GM23338 (cell line): ENCODE data around the gene ANTXR1. TPM values are rescaled to one million over a fixed set of nuclear protein-coding genes. Genes with fewer than 3 reads are reported as not detected.

ENCODE experiments used
- ATAC-seq: fragments of 200-7000 bp; cut with Tn5 transposase; 3 replicates; pipeline ENCODE4 v1.9.1; 2020
- DNase-seq: peaks from one replicate; pipeline ENCODE4 v3.0.0-alpha.2; 2015; ENCODE audit warnings: low spot score
- H2AFZ ChIP-seq: fragments of 200-600 bp; sonication (generic); 2 replicates; pipeline ENCODE4 v1.8.0; 2016; ENCODE audit warnings: antibody characterized with exemption, mild to moderate bottlenecking, moderate library complexity
- H3F3A ChIP-seq: fragments of 200-600 bp; sonication (generic); replicated peaks from 2 replicates; pipeline ENCODE4 v1.8.0; 2017; ENCODE audit warnings: antibody characterized with exemption, mixed run types, low read depth
- H3K27ac ChIP-seq: fragments of 200-600 bp; sonication (generic); 2 replicates; pipeline ENCODE4 v1.6.1; 2016; ENCODE audit warnings: low read depth
- H3K27me3 ChIP-seq: fragments of 200-600 bp; sonication (generic); 2 replicates; pipeline ENCODE4 v1.8.0; 2016; ENCODE audit warnings: mild to moderate bottlenecking, mixed run types, moderate library complexity; ENCODE audit not compliant: insufficient read depth
- H3K36me3 ChIP-seq: fragments of 200-600 bp; sonication (generic); 2 replicates; pipeline ENCODE4 v1.8.0; 2016; ENCODE audit warnings: mild to moderate bottlenecking; ENCODE audit not compliant: insufficient read depth
- H3K4me1 ChIP-seq: fragments of 200-600 bp; sonication (generic); 2 replicates; pipeline ENCODE4 v1.8.0; 2016; ENCODE audit warnings: mild to moderate bottlenecking, moderate library complexity; ENCODE audit not compliant: insufficient read depth
- H3K4me2 ChIP-seq: fragments of 200-600 bp; sonication (generic); 2 replicates; pipeline ENCODE4 v1.7.1; 2017; ENCODE audit warnings: mixed run types
- H3K4me3 ChIP-seq: fragments of 200-600 bp; sonication (generic); 2 replicates; pipeline ENCODE4 v1.6.1; 2016; ENCODE audit warnings: mixed run types
- H3K79me2 ChIP-seq: fragments of 200-600 bp; sonication (generic); replicated peaks from 2 replicates; pipeline ENCODE4 v1.8.0; 2017; ENCODE audit warnings: mild to moderate bottlenecking; ENCODE audit not compliant: insufficient read depth
- H3K9me2 ChIP-seq: fragments of 200-600 bp; sonication (generic); 2 replicates; pipeline ENCODE4 v1.8.0; 2017; ENCODE audit not compliant: insufficient read depth
- H4K20me1 ChIP-seq: fragments of 200-600 bp; sonication (generic); replicated peaks from 2 replicates; pipeline ENCODE4 v1.8.0; 2017; ENCODE audit warnings: mild to moderate bottlenecking; ENCODE audit not compliant: insufficient read depth
- H3K27ac Mint-ChIP-seq: 2 replicates; pipeline ENCODE4 v1.8.0; 2020; ENCODE audit warnings: inconsistent platforms, mild to moderate bottlenecking, moderate library complexity, mixed read lengths
- H3K27me3 Mint-ChIP-seq: 3 replicates; pipeline ENCODE4 v1.8.0; 2022; ENCODE audit warnings: low read depth, mild to moderate bottlenecking, moderate library complexity, mixed read lengths, inconsistent platforms; ENCODE audit not compliant: insufficient read depth, poor library complexity
- H3K36me3 Mint-ChIP-seq: 3 replicates; pipeline ENCODE4 v1.8.0; 2021; ENCODE audit warnings: low read depth, mild to moderate bottlenecking, inconsistent platforms, moderate library complexity, mixed read lengths
- H3K4me1 Mint-ChIP-seq: 3 replicates; pipeline ENCODE4 v1.8.0; 2020; ENCODE audit warnings: mild to moderate bottlenecking, inconsistent platforms, mixed read lengths
- H3K4me3 Mint-ChIP-seq: 3 replicates; pipeline ENCODE4 v1.8.0; 2021; ENCODE audit warnings: moderate library complexity, mild to moderate bottlenecking, inconsistent platforms, mixed read lengths
- H3K9me3 Mint-ChIP-seq: 3 replicates; pipeline ENCODE4 v1.8.0; 2020; ENCODE audit warnings: moderate library complexity, mild to moderate bottlenecking, inconsistent platforms, mixed read lengths
- CREB1 ChIP-seq: fragments of 250-450 bp; sonication (Bioruptor Pico); IDR thresholded peaks from 2 replicates; pipeline ENCODE4 v1.5.0; 2020; ENCODE audit warnings: low read depth, mild to moderate bottlenecking, moderate library complexity
- EZH2 ChIP-seq: fragments of 200-600 bp; sonication (generic); IDR thresholded peaks from one replicate; pipeline ENCODE4 v1.8.0; 2017; ENCODE audit warnings: antibody characterized with exemption, mild to moderate bottlenecking, low read depth; ENCODE audit not compliant: unreplicated experiment
- EZH2phosphoT487 ChIP-seq: fragments of 200-600 bp; sonication (generic); IDR thresholded peaks from one replicate; pipeline ENCODE4 v1.8.1; 2018; ENCODE audit warnings: antibody characterized with exemption; ENCODE audit not compliant: unreplicated experiment
- JUNB ChIP-seq: IDR thresholded peaks from one replicate; pipeline ENCODE4 v1.6.1; 2016; ENCODE audit warnings: antibody characterized with exemption; ENCODE audit not compliant: unreplicated experiment
- NANOG ChIP-seq: IDR thresholded peaks from 2 replicates; pipeline ENCODE4 v1.6.1; 2016; ENCODE audit warnings: antibody characterized with exemption, borderline replicate concordance
- POLR2AphosphoS5 ChIP-seq: IDR thresholded peaks from 2 replicates; pipeline ENCODE4 v1.6.1; 2016; ENCODE audit warnings: antibody characterized with exemption, low read depth
- STAT1 ChIP-seq: IDR thresholded peaks from one replicate; pipeline ENCODE4 v1.6.1; 2016; ENCODE audit warnings: antibody characterized with exemption; ENCODE audit not compliant: unreplicated experiment
- ZNF114 ChIP-seq: fragments of 250-450 bp; sonication (Bioruptor Pico); IDR thresholded peaks from 2 replicates; pipeline ENCODE4 v1.5.0; 2020; ENCODE audit warnings: mild to moderate bottlenecking, moderate library complexity
- polyA plus RNA-seq: library from polyadenylated mRNA; unstranded; fragments of >200 nt; fragmentation: Nextera tagmentation; extraction: Ambion mirVana; gene quantifications from 2 replicates; pipeline ENCODE4 v1.2.1, GENCODE V29; 2016
- total RNA-seq: library from RNA; depleted of rRNA; stranded (reverse); fragments of >200 nt; shearing (Covaris generic); gene quantifications from 2 replicates; pipeline ENCODE4 v1.2.3, GENCODE V29; 2014
- TF ChIP-seq, protein P1 (sequence below): IDR thresholded peaks from one replicate; pipeline ENCODE4 v1.6.1; 2018; ENCODE audit warnings: antibody characterized with exemption; ENCODE audit not compliant: unreplicated experiment
- TF ChIP-seq, protein P2 (sequence below): IDR thresholded peaks from 2 replicates; pipeline ENCODE4 v1.6.1; 2016; ENCODE audit warnings: antibody characterized with exemption
- TF ChIP-seq, protein P3 (sequence below): fragments of 250-450 bp; sonication (Bioruptor Pico); IDR thresholded peaks from 2 replicates; pipeline ENCODE4 v1.5.0; 2020; ENCODE audit warnings: mild to moderate bottlenecking, moderate library complexity

The ANTXR1 gene
- total and polyA plus RNA-seq, 2 experiments from 2014 or later, result 16.1 to 23.1 TPM

DNA sequence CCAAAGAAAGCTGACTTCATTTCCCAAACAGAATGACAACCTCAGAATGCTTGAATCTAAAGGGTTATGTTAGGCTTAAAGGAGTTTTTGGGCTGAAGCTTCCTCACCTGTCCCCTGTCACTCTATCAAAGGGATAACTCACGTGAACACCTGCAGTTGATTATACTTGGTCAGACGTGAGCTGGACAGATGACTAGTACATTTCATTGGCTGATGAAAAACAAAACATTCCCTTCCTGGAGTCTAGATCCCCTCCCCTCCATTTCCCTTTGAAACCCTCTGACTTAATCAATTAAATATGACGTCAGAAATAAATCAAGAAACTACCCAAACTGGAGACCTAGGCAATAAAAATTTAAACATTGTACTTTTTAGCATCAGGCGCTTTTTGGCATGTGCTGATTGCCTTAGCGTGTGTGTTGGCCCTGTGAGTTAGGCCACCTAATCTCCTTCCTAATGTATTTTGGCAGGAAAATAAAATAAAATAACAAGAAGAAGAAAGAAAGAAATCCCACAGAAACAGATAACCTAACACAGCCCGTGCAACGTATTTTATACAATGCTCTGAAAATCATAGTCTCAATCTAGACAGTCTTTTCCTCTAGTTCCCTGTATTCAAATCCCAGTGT lies 159.0 kb downstream of the ANTXR1 start:
- no peaks in the 10 kb centered on the region for H3K27me3 ChIP-seq
- TF ChIP-seq, protein P1, sequence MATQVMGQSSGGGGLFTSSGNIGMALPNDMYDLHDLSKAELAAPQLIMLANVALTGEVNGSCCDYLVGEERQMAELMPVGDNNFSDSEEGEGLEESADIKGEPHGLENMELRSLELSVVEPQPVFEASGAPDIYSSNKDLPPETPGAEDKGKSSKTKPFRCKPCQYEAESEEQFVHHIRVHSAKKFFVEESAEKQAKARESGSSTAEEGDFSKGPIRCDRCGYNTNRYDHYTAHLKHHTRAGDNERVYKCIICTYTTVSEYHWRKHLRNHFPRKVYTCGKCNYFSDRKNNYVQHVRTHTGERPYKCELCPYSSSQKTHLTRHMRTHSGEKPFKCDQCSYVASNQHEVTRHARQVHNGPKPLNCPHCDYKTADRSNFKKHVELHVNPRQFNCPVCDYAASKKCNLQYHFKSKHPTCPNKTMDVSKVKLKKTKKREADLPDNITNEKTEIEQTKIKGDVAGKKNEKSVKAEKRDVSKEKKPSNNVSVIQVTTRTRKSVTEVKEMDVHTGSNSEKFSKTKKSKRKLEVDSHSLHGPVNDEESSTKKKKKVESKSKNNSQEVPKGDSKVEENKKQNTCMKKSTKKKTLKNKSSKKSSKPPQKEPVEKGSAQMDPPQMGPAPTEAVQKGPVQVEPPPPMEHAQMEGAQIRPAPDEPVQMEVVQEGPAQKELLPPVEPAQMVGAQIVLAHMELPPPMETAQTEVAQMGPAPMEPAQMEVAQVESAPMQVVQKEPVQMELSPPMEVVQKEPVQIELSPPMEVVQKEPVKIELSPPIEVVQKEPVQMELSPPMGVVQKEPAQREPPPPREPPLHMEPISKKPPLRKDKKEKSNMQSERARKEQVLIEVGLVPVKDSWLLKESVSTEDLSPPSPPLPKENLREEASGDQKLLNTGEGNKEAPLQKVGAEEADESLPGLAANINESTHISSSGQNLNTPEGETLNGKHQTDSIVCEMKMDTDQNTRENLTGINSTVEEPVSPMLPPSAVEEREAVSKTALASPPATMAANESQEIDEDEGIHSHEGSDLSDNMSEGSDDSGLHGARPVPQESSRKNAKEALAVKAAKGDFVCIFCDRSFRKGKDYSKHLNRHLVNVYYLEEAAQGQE, result no peak
- TF ChIP-seq STAT1 (no peak), POLR2AphosphoS5 (no peak), ZNF114 (CRISPR knock-in tag) (no peak), JUNB (no peak), NANOG (no peak), EZH2phosphoT487 (no peak), CREB1 (CRISPR knock-in tag) (no peak)
- TF ChIP-seq, protein P2, sequence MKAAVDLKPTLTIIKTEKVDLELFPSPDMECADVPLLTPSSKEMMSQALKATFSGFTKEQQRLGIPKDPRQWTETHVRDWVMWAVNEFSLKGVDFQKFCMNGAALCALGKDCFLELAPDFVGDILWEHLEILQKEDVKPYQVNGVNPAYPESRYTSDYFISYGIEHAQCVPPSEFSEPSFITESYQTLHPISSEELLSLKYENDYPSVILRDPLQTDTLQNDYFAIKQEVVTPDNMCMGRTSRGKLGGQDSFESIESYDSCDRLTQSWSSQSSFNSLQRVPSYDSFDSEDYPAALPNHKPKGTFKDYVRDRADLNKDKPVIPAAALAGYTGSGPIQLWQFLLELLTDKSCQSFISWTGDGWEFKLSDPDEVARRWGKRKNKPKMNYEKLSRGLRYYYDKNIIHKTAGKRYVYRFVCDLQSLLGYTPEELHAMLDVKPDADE, result no peak
- Mint-ChIP-seq H3K9me3 (no peaks in the 10 kb centered on the region), H3K4me3 (no peak overlapping the region), H3K4me1 (peaks cover 17% of the 10 kb centered on the region), H3K36me3 (peaks cover under 1% of the 10 kb centered on the region; the same call in 1 of the 3 replicates), H3K27ac (no peak overlapping the region), H3K27me3 (peaks cover 1% of the 10 kb centered on the region)
- H3F3A ChIP-seq, result no peaks in the 10 kb centered on the region
- no peak overlapping the region for H2AFZ ChIP-seq
- peaks cover 3% of the 10 kb centered on the region; the same call in 1 of the 2 replicates for H3K9me2 ChIP-seq
- H3K79me2 ChIP-seq, result no peaks in the 10 kb centered on the region
- no peak overlapping the region for H3K27ac ChIP-seq
- H3K4me3 ChIP-seq, result no peak overlapping the region
- no peak for ATAC-seq
- no peaks in the 10 kb centered on the region for H3K36me3 ChIP-seq
- no peak overlapping the region for H3K4me2 ChIP-seq
- H3K4me1 ChIP-seq, result peaks cover 7% of the 10 kb centered on the region
- DNase-seq, result no peak
- no peaks in the 10 kb centered on the region for H4K20me1 ChIP-seq

DNA sequence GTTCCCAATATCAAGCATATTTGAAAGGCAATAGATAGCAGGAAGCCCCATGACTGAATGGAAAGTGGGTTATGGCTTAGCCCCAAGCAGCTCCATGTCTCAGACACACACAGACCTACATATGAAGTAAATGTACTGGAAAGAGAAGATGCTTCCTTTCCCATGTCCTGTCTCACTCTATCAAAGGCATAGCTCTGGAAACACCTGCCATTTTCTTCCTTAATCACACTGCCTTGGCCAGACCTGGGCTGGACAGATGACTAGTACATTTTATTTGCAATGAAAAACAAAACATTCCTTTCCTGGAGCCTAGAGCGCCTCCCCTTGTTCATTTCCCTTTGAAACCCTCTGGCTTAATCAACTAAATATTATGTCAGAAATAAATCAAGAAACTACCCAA lies 160.7 kb downstream of the ANTXR1 start:
- DNase-seq (no peak), ATAC-seq (no peak)
- 0 out of 2 replicates have a peak, but pooled peaks cover 5% of the 10 kb centered on the region for H3F3A ChIP-seq
- no peaks in the 10 kb centered on the region for H3K79me2 ChIP-seq
- H3K27me3 ChIP-seq, result no peaks in the 10 kb centered on the region
- TF ChIP-seq JUNB (no peak), EZH2 (no peak), NANOG (no peak), EZH2phosphoT487 (no peak)
- TF ChIP-seq, protein P3, sequence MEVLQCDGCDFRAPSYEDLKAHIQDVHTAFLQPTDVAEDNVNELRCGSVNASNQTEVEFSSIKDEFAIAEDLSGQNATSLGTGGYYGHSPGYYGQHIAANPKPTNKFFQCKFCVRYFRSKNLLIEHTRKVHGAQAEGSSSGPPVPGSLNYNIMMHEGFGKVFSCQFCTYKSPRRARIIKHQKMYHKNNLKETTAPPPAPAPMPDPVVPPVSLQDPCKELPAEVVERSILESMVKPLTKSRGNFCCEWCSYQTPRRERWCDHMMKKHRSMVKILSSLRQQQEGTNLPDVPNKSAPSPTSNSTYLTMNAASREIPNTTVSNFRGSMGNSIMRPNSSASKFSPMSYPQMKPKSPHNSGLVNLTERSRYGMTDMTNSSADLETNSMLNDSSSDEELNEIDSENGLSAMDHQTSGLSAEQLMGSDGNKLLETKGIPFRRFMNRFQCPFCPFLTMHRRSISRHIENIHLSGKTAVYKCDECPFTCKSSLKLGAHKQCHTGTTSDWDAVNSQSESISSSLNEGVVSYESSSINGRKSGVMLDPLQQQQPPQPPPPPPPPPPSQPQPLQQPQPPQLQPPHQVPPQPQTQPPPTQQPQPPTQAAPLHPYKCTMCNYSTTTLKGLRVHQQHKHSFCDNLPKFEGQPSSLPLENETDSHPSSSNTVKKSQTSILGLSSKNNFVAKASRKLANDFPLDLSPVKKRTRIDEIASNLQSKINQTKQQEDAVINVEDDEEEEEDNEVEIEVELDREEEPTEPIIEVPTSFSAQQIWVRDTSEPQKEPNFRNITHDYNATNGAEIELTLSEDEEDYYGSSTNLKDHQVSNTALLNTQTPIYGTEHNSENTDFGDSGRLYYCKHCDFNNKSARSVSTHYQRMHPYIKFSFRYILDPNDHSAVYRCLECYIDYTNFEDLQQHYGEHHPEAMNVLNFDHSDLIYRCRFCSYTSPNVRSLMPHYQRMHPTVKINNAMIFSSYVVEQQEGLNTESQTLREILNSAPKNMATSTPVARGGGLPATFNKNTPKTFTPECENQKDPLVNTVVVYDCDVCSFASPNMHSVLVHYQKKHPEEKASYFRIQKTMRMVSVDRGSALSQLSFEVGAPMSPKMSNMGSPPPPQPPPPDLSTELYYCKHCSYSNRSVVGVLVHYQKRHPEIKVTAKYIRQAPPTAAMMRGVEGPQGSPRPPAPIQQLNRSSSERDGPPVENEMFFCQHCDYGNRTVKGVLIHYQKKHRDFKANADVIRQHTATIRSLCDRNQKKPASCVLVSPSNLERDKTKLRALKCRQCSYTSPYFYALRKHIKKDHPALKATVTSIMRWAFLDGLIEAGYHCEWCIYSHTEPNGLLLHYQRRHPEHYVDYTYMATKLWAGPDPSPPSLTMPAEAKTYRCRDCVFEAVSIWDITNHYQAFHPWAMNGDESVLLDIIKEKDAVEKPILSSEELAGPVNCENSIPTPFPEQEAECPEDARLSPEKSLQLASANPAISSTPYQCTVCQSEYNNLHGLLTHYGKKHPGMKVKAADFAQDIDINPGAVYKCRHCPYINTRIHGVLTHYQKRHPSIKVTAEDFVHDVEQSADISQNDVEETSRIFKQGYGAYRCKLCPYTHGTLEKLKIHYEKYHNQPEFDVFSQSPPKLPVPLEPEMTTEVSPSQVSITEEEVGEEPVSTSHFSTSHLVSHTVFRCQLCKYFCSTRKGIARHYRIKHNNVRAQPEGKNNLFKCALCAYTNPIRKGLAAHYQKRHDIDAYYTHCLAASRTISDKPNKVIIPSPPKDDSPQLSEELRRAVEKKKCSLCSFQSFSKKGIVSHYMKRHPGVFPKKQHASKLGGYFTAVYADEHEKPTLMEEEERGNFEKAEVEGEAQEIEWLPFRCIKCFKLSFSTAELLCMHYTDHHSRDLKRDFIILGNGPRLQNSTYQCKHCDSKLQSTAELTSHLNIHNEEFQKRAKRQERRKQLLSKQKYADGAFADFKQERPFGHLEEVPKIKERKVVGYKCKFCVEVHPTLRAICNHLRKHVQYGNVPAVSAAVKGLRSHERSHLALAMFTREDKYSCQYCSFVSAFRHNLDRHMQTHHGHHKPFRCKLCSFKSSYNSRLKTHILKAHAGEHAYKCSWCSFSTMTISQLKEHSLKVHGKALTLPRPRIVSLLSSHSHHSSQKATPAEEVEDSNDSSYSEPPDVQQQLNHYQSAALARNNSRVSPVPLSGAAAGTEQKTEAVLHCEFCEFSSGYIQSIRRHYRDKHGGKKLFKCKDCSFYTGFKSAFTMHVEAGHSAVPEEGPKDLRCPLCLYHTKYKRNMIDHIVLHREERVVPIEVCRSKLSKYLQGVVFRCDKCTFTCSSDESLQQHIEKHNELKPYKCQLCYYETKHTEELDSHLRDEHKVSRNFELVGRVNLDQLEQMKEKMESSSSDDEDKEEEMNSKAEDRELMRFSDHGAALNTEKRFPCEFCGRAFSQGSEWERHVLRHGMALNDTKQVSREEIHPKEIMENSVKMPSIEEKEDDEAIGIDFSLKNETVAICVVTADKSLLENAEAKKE (CRISPR knock-in tag), result no peak
- Mint-ChIP-seq H3K36me3 (no peaks in the 10 kb centered on the region), H3K27ac (no peak overlapping the region), H3K4me1 (peaks cover 30% of the 10 kb centered on the region), H3K4me3 (no peak overlapping the region), H3K27me3 (peaks cover 5% of the 10 kb centered on the region), H3K9me3 (no peaks in the 10 kb centered on the region)
- H3K9me2 ChIP-seq, result no peaks in the 10 kb centered on the region
- peaks cover 20% of the 10 kb centered on the region for H3K4me1 ChIP-seq
- H3K36me3 ChIP-seq, result no peaks in the 10 kb centered on the region
- H3K4me2 ChIP-seq, result no peak overlapping the region
- no peak overlapping the region for H2AFZ ChIP-seq
- H4K20me1 ChIP-seq, result no peaks in the 10 kb centered on the region
- no peak overlapping the region for H3K27ac ChIP-seq
- no peak overlapping the region for H3K4me3 ChIP-seq
